ENCODE results near the gene MYBPC1.
"Not testable (repeated sequence)": the region's sequence is repeated elsewhere in the genome, so short reads cannot be mapped to it uniquely, and the experiment has no call there.

MYBPC1 gene

DNA sequence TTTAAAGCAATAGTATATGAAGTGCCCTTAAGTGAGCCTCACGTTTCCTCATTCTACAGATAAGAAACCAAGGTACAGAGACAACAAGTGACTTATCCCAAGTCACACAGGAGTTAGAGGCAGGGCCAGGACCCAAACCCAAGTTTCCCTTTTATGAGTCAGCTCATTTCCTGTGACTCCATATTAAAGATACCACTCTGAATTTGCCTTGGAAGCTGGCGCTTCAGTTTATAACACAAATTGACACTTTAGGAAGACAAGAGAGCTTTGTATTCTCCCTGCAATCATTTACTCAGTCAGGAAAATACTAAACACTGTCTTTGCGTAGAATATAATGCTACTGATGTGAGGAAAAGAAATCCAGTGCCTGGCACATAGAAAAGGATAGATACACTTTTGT is 43.2 kb downstream of the MYBPC1 start:
- H3K4me3 ChIP-seq (ENCODE audit: low read length): no peak overlapping the region
- H3K9me3 ChIP-seq (ENCODE audit: control insufficient read depth, low read depth, low read length): no peaks in the 10 kb centered on the region
- H3K9ac ChIP-seq (ENCODE audit: low read length): no peak overlapping the region
- peaks cover 20% of the 10 kb centered on the region for H3K27me3 ChIP-seq (ENCODE audit: control insufficient read depth, insufficient read depth, low read length)
- no peaks in the 10 kb centered on the region for H3K4me1 ChIP-seq (ENCODE audit: control insufficient read depth, low read depth, low read length)
- no peak overlapping the region for H3K27ac ChIP-seq (ENCODE audit: low read length)
- no peaks in the 10 kb centered on the region for H3K36me3 ChIP-seq (ENCODE audit: control insufficient read depth, low read depth, low read length)

DNA sequence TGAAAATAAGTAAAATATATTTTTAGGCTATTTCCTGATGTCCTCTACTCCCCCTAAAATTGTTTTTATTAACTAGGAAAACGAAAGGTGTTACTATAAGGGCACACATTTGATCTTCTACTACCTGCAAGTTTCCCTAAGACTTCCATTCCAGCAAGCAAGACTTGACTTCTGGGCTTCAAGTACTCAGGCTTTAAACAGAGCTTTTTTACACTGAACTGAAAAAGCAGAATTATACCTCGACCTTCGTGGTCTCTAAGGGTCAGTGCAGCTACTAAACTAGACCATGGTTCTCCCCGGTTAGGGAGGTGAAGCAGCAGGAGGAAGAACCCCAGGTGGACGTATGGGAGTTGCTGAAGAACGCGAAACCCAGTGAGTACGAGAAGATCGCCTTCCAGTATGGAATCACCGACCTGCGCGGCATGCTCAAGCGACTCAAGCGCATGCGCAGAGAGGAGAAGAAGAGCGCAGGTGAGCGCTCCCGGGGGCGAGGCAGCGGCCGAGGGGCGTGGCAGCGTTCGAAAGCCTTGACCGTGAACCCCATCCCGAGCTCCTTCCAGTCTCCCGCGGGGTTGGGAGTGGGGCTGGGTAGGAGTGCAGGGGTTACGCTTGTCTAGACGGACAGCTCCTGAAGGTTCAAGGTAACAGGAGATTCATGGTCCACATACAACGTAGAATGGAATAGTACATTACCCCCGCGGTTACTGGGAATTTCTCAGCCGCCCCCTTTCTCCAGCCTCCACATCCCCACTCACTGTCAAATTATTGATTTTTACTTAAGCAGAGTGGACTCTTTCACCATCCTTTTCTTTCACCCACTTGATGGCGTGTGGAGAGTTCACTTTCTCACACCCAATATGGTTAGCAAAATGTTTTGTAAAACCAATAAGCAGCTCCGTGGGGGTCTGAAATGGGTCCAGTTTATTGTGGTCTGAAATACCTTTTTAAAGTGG is 47.6 kb downstream of the MYBPC1 start:
- H3K36me3 ChIP-seq (ENCODE audit: control insufficient read depth, low read depth, low read length): no peaks in the 10 kb centered on the region
- H3K4me3 ChIP-seq (ENCODE audit: low read length): peak overlapping the region; percentile 35
- peaks cover 25% of the 10 kb centered on the region for H3K27me3 ChIP-seq (ENCODE audit: control insufficient read depth, insufficient read depth, low read length)
- no peak overlapping the region for H3K27ac ChIP-seq (ENCODE audit: low read length)
- H3K9me3 ChIP-seq (ENCODE audit: control insufficient read depth, low read depth, low read length): no peaks in the 10 kb centered on the region
- no peak overlapping the region for H3K9ac ChIP-seq (ENCODE audit: low read length)
- no peaks in the 10 kb centered on the region for H3K4me1 ChIP-seq (ENCODE audit: control insufficient read depth, low read depth, low read length)

DNA sequence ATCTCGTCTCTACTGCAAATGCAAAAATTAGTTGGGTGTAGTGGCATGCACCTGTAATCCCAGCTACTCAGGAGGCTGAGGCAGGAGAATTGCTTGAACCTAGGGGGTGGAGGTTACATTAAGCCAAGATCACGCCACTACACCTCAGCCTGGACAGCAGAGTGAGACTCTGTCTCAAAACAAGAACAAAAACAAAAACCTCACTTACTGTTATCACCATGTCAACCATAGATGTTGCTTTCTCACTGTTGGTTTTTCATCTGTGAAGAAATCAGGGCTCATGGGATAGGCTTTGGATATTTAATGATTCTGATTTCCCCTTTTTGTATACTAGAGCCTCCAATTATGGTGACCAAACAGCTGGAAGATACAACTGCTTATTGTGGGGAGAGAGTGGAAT is 52.9 kb downstream of the MYBPC1 start:
- no peak overlapping the region for H3K27ac ChIP-seq (ENCODE audit: low read length)
- no peak overlapping the region for H3K9ac ChIP-seq (ENCODE audit: low read length)

DNA sequence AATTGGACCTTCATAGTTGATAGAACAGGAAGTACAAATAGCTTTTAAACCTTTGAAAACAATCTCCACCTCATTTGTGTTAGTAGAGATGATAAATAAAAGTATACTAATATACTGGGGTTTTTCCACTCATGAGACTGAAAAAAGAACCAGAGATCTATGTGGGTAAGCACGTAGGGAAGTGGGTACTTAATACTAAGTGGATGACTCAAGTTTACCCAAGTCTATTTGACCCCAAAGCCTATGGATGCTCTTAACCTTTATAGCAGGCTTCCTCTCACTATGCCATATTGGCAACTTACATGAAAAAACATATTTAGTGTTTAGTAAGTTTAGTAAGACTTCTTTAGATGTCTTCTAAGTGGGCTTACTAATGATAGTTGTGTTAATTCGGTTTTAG is 53.4 kb downstream of the MYBPC1 start:
- H3K27ac ChIP-seq (ENCODE audit: low read length): no peak overlapping the region
- no peaks in the 10 kb centered on the region for H3K9me3 ChIP-seq (ENCODE audit: control insufficient read depth, low read depth, low read length)
- H3K9ac ChIP-seq (ENCODE audit: low read length): no peak overlapping the region
- no peak overlapping the region for H3K4me3 ChIP-seq (ENCODE audit: low read length)
- H3K4me1 ChIP-seq (ENCODE audit: control insufficient read depth, low read depth, low read length): no peaks in the 10 kb centered on the region
- H3K27me3 ChIP-seq (ENCODE audit: control insufficient read depth, insufficient read depth, low read length): peaks cover 3% of the 10 kb centered on the region
- no peaks in the 10 kb centered on the region for H3K36me3 ChIP-seq (ENCODE audit: control insufficient read depth, low read depth, low read length)

More for the DNA sequence above, 52.9 kb downstream of the MYBPC1 start:
- Histone ChIP-seq H3K4me1 (ENCODE audit: control insufficient read depth, low read depth, low read length) (no peaks in the 10 kb centered on the region), H3K4me3 (ENCODE audit: low read length) (no peak overlapping the region), H3K9me3 (ENCODE audit: control insufficient read depth, low read depth, low read length) (no peaks in the 10 kb centered on the region), H3K36me3 (ENCODE audit: control insufficient read depth, low read depth, low read length) (no peaks in the 10 kb centered on the region), H3K27me3 (ENCODE audit: control insufficient read depth, insufficient read depth, low read length) (peaks cover 8% of the 10 kb centered on the region)

DNA sequence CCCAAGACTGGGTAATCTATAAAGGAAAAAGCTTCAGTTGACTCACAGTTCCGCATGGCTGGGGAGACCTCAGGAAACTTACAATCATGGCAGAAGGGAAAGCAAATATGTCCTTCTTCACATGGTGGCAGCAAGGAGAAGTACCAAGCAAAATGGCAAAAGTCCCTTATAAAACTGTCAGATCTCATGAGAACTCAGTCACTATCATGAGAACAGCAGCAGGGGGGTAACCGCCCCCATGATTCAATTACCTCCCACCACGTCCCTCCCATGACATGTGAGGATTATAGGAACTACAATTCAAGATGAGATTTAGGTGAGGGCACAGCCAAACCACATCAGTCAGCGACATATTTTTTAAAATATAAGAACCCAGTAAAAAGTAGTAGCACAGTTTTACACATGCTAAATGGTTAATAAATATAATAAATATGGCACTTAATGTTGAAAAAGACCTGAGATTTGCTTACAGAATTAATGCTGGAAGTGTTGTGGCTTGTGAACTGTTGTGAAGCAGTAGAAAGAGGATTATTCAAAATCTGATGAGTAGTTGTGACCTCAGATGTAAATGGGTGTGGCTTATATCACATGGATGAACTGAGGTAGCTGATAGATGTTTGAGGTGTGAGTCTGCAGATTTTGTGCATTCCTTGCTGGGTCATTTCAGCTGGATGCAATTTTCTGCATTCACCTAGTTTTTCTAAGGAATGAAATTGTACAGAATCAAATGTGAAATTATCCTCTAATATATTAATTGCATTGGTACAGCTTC is 55.8 kb downstream of the MYBPC1 start:
- H3K4me3 ChIP-seq (ENCODE audit: low read length): no peak overlapping the region
- H3K27ac ChIP-seq (ENCODE audit: low read length): no peak overlapping the region
- no peak overlapping the region for H3K9ac ChIP-seq (ENCODE audit: low read length)
- no peaks in the 10 kb centered on the region for H3K4me1 ChIP-seq (ENCODE audit: control insufficient read depth, low read depth, low read length)
- no peaks in the 10 kb centered on the region for H3K27me3 ChIP-seq (ENCODE audit: control insufficient read depth, insufficient read depth, low read length)
- no peaks in the 10 kb centered on the region for H3K36me3 ChIP-seq (ENCODE audit: control insufficient read depth, low read depth, low read length)
- no peaks in the 10 kb centered on the region for H3K9me3 ChIP-seq (ENCODE audit: control insufficient read depth, low read depth, low read length)

DNA sequence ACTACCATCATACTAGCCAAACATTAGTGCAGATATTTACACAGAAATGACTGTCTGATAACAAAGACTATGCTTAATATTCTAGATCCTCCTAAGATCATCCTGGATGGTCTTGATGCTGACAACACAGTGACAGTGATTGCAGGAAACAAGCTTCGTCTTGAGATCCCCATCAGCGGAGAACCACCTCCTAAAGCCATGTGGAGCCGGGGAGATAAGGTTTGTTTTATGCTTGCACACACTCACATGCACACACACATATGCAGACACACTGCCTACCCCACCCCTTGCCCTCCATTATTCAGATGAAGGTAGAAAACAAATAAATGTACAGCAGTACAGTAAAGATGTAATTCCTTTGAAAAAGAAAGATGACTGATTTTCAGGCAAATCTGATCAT is 58.3 kb downstream of the MYBPC1 start:
- Histone ChIP-seq H3K9ac (ENCODE audit: low read length) (no peak overlapping the region), H3K27ac (ENCODE audit: low read length) (no peak overlapping the region), H3K4me3 (ENCODE audit: low read length) (no peak overlapping the region), H3K36me3 (ENCODE audit: control insufficient read depth, low read depth, low read length) (no peaks in the 10 kb centered on the region), H3K4me1 (ENCODE audit: control insufficient read depth, low read depth, low read length) (no peaks in the 10 kb centered on the region), H3K9me3 (ENCODE audit: control insufficient read depth, low read depth, low read length) (no peaks in the 10 kb centered on the region), H3K27me3 (ENCODE audit: control insufficient read depth, insufficient read depth, low read length) (no peaks in the 10 kb centered on the region)

DNA sequence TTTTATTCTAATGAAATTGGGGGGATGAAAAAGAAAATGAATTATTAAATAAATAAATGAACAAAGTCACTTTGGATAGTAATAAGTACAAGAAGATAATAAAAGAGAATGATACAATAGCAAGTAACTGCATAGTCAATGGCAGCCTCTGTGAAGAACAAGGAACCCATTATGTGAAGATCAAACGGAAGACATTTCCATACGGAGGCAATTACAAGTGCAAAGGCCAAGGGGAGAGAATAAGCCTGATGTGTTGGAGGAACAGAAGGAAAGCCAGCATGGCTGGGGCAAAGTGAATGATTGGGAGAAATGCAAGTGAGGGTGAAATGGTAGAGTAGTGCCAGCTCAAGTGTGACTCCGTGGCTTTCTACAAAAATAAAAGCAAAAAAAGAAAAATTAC is 58.7 kb downstream of the MYBPC1 start:
- Histone ChIP-seq H3K27ac (ENCODE audit: low read length) (no peak overlapping the region), H3K27me3 (ENCODE audit: control insufficient read depth, insufficient read depth, low read length) (no peaks in the 10 kb centered on the region), H3K36me3 (ENCODE audit: control insufficient read depth, low read depth, low read length) (no peaks in the 10 kb centered on the region), H3K9me3 (ENCODE audit: control insufficient read depth, low read depth, low read length) (no peaks in the 10 kb centered on the region), H3K4me3 (ENCODE audit: low read length) (no peak overlapping the region), H3K4me1 (ENCODE audit: control insufficient read depth, low read depth, low read length) (no peaks in the 10 kb centered on the region), H3K9ac (ENCODE audit: low read length) (no peak overlapping the region)

DNA sequence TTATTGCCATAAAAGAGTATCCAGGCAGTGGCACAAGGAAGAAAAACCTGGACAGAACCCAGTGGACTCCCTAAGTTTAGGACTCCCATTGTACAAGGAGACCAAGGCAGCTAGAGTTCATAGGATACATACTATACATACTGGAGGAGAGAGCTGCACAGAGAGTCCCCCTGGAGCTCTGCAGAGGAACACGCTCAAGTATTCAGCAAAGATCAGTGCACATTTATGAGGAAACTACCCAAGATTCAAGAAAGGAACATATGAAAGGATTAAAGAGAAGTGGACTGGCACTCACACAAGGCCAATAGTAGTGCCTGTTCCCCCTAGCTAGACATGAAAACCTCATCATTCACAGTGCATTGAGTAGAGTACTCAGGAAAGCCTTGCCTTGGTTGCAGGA is 59.7 kb downstream of the MYBPC1 start:
- Histone ChIP-seq H3K9me3 (ENCODE audit: control insufficient read depth, low read depth, low read length) (no peaks in the 10 kb centered on the region), H3K9ac (ENCODE audit: low read length) (no peak overlapping the region)

DNA sequence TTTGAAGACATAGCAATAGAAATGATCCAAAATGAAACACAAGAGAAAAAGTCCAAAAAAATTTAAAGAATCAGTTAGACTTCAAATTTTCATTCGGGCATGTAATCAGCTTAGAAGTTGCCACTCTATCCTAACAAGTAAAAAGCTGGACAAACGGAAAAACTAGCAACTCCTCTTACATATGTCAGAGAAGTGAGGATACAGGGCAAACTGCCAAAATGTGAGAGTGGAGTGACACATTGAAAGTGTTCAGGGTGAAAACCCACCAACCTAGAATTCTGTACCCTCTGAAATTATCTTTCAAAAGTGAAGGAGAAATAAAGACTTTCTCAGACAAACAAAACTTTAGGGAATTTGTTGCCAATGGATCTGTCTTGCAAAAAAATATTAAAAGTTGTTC is 60.6 kb downstream of the MYBPC1 start:
- H3K4me1 ChIP-seq (ENCODE audit: control insufficient read depth, low read depth, low read length): no peaks in the 10 kb centered on the region

More for the DNA sequence above, 59.7 kb downstream of the MYBPC1 start:
- no peak overlapping the region for H3K27ac ChIP-seq (ENCODE audit: low read length)
- no peaks in the 10 kb centered on the region for H3K27me3 ChIP-seq (ENCODE audit: control insufficient read depth, insufficient read depth, low read length)
- H3K4me3 ChIP-seq (ENCODE audit: low read length): no peak overlapping the region
- no peaks in the 10 kb centered on the region for H3K4me1 ChIP-seq (ENCODE audit: control insufficient read depth, low read depth, low read length)
- no peaks in the 10 kb centered on the region for H3K36me3 ChIP-seq (ENCODE audit: control insufficient read depth, low read depth, low read length)

DNA sequence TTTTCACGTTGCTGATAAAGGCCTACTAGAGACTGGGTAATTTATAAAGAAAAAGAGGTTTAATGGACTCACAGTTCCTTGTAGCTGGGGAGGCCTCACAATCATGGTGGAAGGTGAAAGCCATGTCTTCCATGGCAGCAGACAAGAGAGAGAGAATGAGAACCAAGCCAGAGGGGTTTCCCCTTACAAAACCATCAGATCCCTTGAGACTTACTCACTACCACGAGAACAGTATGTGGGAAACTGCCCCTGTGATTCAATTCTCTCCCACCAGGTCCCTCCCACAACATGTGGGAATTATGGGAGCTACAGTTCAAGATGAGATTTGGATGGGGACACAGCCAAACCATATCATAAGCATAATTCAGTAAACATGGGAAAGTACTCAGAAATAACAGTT is 65.9 kb downstream of the MYBPC1 start:
- not testable (repeated sequence) for H3K9me3 ChIP-seq (ENCODE audit: control insufficient read depth, low read depth, low read length); H3K27ac ChIP-seq (ENCODE audit: low read length); H3K9ac ChIP-seq (ENCODE audit: low read length); H3K4me3 ChIP-seq (ENCODE audit: low read length); H3K36me3 ChIP-seq (ENCODE audit: control insufficient read depth, low read depth, low read length); H3K27me3 ChIP-seq (ENCODE audit: control insufficient read depth, insufficient read depth, low read length)
- H3K4me1 ChIP-seq (ENCODE audit: control insufficient read depth, low read depth, low read length): peaks cover 10% of the 10 kb centered on the region

More for the DNA sequence above, 60.6 kb downstream of the MYBPC1 start:
- Histone ChIP-seq H3K9me3 (ENCODE audit: control insufficient read depth, low read depth, low read length) (no peaks in the 10 kb centered on the region), H3K36me3 (ENCODE audit: control insufficient read depth, low read depth, low read length) (no peaks in the 10 kb centered on the region), H3K9ac (ENCODE audit: low read length) (no peak overlapping the region), H3K27ac (ENCODE audit: low read length) (no peak overlapping the region), H3K4me3 (ENCODE audit: low read length) (no peak overlapping the region), H3K27me3 (ENCODE audit: control insufficient read depth, insufficient read depth, low read length) (no peaks in the 10 kb centered on the region)

DNA sequence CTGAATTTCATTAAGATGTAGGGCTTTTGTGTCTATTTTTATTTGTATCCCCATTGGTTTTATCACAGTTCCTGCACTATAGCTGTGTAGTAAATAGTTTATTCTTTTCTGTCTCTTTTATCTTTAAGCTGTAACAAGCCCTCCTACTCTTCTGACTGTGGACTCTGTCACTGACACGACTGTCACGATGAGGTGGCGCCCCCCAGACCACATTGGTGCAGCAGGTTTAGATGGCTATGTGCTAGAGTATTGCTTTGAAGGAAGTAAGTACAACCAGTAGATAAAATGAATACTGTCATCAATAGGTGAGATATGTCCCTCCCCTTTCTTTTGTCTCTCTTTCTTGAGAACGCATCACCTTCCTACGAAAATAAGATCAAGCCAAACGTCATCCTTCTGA is 68.5 kb downstream of the MYBPC1 start:
- H3K4me3 ChIP-seq (ENCODE audit: low read length): no peak overlapping the region
- no peaks in the 10 kb centered on the region for H3K9me3 ChIP-seq (ENCODE audit: control insufficient read depth, low read depth, low read length)
- no peak overlapping the region for H3K27ac ChIP-seq (ENCODE audit: low read length)
- peaks cover 17% of the 10 kb centered on the region for H3K4me1 ChIP-seq (ENCODE audit: control insufficient read depth, low read depth, low read length)
- H3K9ac ChIP-seq (ENCODE audit: low read length): no peak overlapping the region
- H3K36me3 ChIP-seq (ENCODE audit: control insufficient read depth, low read depth, low read length): no peaks in the 10 kb centered on the region
- no peaks in the 10 kb centered on the region for H3K27me3 ChIP-seq (ENCODE audit: control insufficient read depth, insufficient read depth, low read length)
